Testis (tissue), 2 donors: ENCODE results near the gene MLKL.

Experiments
- CTCF ChIP-seq, 3 experiments: fragments of 450-650 bp in 2 of 3; fragments of 200-600 bp in 1 of 3; sonication (generic) in 1 of 3; IDR thresholded peaks; one replicate each; pipeline ENCODE4 v1.5.1; 2016 to 2019; ENCODE audit warnings: antibody characterized with exemption in 3 of 3, mild to moderate bottlenecking in 2 of 3, moderate library complexity in 1 of 3
- POLR2A ChIP-seq: fragments of 450-650 bp; IDR thresholded peaks from one replicate; pipeline ENCODE4 v1.6.1; 2017; ENCODE audit warnings: antibody characterized with exemption, mild to moderate bottlenecking, moderate library complexity

GRCh38 chr16:74710401-74710800 lies 9.7 kb upstream of the MLKL start:
- no peak for TF ChIP-seq CTCF (IDR thresholded peaks at IDR 0.05)
- TF ChIP-seq POLR2A = no peak
